Omental fat pad (tissue), 4 donors: ENCODE data around the gene DCANP1. TPM values are rescaled to one million over a fixed set of nuclear protein-coding genes. Genes with fewer than 3 reads are reported as not detected.

Experiments used
- ATAC-seq: fragments of 150-250 bp; one replicate; pipeline ENCODE4 v1.9.1; 2016; ENCODE audit warnings: mild to moderate bottlenecking, moderate library complexity; ENCODE audit not compliant: low FRiP score
- DNase-seq: peaks from one replicate; pipeline ENCODE4 v3.0.0-alpha.2; 2019; ENCODE audit warnings: low spot score
- total RNA-seq, 4 donors: library from RNA; depleted of rRNA; stranded (reverse); fragments of >200 nt; gene quantifications; one replicate each; pipeline ENCODE4 v1.1.0, GENCODE V29; 2016
- TF ChIP-seq, protein P1 (sequence below), 3 donors: fragments of 450-650 bp; IDR thresholded peaks; one replicate each; pipeline ENCODE4 v1.5.1; 2016 to 2017; ENCODE audit warnings: antibody characterized with exemption in 3 of 3, mild to moderate bottlenecking in 3 of 3, moderate library complexity in 2 of 3

The DCANP1 gene
- total RNA-seq, 4 donors from 2014 or later = 0.19 TPM; not detected in 3

- TF ChIP-seq, protein P1, sequence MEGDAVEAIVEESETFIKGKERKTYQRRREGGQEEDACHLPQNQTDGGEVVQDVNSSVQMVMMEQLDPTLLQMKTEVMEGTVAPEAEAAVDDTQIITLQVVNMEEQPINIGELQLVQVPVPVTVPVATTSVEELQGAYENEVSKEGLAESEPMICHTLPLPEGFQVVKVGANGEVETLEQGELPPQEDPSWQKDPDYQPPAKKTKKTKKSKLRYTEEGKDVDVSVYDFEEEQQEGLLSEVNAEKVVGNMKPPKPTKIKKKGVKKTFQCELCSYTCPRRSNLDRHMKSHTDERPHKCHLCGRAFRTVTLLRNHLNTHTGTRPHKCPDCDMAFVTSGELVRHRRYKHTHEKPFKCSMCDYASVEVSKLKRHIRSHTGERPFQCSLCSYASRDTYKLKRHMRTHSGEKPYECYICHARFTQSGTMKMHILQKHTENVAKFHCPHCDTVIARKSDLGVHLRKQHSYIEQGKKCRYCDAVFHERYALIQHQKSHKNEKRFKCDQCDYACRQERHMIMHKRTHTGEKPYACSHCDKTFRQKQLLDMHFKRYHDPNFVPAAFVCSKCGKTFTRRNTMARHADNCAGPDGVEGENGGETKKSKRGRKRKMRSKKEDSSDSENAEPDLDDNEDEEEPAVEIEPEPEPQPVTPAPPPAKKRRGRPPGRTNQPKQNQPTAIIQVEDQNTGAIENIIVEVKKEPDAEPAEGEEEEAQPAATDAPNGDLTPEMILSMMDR (IDR thresholded peaks at IDR 0.05) = no peak
- no peak for ATAC-seq
- DNase-seq = no peak
Measured at GRCh38 chr5:135484674-135485086, 37.5 kb upstream of the DCANP1 start.

DNA sequence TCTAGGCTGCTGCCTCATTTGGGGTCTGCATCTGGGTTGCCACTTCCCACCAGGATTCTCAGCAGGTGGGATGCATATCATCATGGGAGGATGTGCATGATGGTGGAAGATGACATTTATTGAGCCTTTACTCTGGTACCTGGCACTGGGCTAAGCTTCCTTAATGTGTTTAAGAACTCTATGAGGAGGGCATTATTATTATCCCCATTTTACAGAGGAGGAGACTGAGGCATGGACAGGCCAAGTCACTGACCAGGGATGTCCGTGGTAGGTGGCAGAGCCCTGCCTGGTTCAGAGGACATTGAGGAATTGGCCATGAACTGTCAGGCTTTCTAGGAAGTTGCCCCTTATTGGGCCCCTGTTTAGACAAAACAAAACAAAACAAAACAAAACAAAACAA is 36.1 kb upstream of the DCANP1 start:
- TF ChIP-seq, protein P1 (IDR thresholded peaks at IDR 0.05) = no peak
- DNase-seq = no peak
- no peak for ATAC-seq

DNA sequence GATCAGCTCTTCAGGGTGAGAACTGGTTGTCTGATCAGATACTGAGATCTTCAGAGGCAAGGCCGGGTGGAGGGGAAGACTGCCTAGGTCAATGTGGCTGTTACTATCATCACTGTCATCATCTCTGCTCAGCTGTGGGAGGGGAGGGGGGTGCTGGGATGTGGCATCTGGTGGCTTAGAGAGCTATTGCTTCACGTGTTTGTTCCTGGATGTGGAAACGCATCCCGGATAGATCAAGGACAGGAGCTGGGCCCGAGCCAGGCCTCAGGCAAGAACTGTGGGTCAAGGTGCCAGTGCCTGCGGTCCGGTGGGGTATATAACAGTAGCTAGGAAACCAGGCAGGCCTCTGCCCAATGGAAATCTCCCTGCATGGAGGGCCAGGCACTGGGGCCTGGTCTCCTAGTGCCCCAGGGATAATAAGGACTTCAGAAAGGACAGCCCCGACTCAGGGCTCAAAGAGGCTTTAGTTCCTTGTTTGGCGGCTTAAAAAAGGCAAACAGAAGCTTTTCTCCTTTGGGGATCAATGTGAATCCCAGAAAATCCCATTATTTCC is 35.3 kb upstream of the DCANP1 start:
- DNase-seq (no peak), ATAC-seq (no peak)
- TF ChIP-seq, protein P1 (IDR thresholded peaks at IDR 0.05) = no peak

GRCh38 chr5:135481909-135482311 is 34.8 kb upstream of the DCANP1 start:
- DNase-seq (no peak), ATAC-seq (no peak)
- TF ChIP-seq, protein P1 (IDR thresholded peaks at IDR 0.05) = no peak

DNA sequence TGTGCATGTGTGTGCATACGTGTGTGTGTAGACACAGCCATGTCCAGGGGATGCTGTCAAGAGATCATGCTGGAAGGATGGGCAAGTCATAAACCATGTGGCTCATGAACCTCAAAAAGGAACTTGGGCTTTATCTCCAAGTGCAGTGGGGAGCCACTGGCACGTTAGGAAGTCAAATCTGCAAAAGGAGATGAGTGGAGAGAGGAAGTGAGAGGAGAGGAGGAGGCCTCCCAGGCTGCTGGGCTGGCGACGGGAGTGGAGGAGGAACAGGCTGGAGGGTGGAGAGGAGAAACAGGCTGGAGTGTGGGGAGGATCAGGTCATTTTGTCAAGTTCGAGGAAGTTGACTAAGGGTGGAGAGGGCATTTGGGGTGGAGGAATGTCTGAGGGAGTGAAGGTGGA is 34.2 kb upstream of the DCANP1 start:
- TF ChIP-seq, protein P1 (IDR thresholded peaks at IDR 0.05) = no peak
- ATAC-seq (no peak), DNase-seq (no peak)

GRCh38 chr5:135480511-135480910 is 33.4 kb upstream of the DCANP1 start:
- TF ChIP-seq, protein P1 (IDR thresholded peaks at IDR 0.05) = no peak
- ATAC-seq (no peak), DNase-seq (no peak)

GRCh38 chr5:135478938-135479337 is 31.8 kb upstream of the DCANP1 start:
- no peak for DNase-seq
- ATAC-seq = no peak
- TF ChIP-seq, protein P1 (IDR thresholded peaks at IDR 0.05) = no peak
